SK-N-SH treated with all-trans-retinoic acid at 6 μM for 48 hours (cell line): ENCODE data around the gene GDPD4.
A peak's percentile ranks its signal among the peaks of the same experiment; 100 is the strongest.

Experiments used
- ATAC-seq: fragments of 200-7000 bp; cut with Tn5 transposase; 3 replicates; pipeline ENCODE4 v1.9.1; 2020; ENCODE audit warnings: mild to moderate bottlenecking, moderate library complexity
- ARNTL ChIP-seq: fragments of 450-650 bp; formaldehyde crosslinking; IDR thresholded peaks from 2 replicates; pipeline ENCODE4 v1.5.0; 2020; ENCODE audit warnings: low read depth, mild to moderate bottlenecking, moderate library complexity, borderline replicate concordance
- BACH2 ChIP-seq: fragments of 250-450 bp; sonication (Bioruptor Pico); IDR thresholded peaks from 2 replicates; pipeline ENCODE4 v1.9.0; 2021; ENCODE audit warnings: mild to moderate bottlenecking, borderline replicate concordance
- CREB5 ChIP-seq: fragments of 250-450 bp; sonication (Bioruptor Pico); IDR thresholded peaks from 2 replicates; pipeline ENCODE4 v1.5.1; 2020; ENCODE audit warnings: low read depth, mild to moderate bottlenecking, moderate library complexity
- CSDC2 ChIP-seq: fragments of 250-450 bp; sonication (Bioruptor Pico); IDR thresholded peaks from 2 replicates; pipeline ENCODE4 v1.5.0; 2020; ENCODE audit warnings: mild to moderate bottlenecking, moderate library complexity
- CSRNP3 ChIP-seq: fragments of 250-450 bp; sonication (Bioruptor Pico); IDR thresholded peaks from 2 replicates; pipeline ENCODE4 v1.5.1; 2021; ENCODE audit warnings: mild to moderate bottlenecking, moderate library complexity
- ESRRG ChIP-seq: fragments of 250-450 bp; sonication (Bioruptor Pico); IDR thresholded peaks from 2 replicates; pipeline ENCODE4 v1.6.1; 2021; ENCODE audit warnings: mild to moderate bottlenecking
- ISL1 ChIP-seq: fragments of 250-450 bp; sonication (Bioruptor Pico); IDR thresholded peaks from 2 replicates; pipeline ENCODE4 v2.1.2; 2022; ENCODE audit warnings: mild to moderate bottlenecking, moderate library complexity
- OSR1 ChIP-seq: fragments of 250-450 bp; sonication (Bioruptor Pico); IDR thresholded peaks from 2 replicates; pipeline ENCODE4 v1.8.0; 2022; ENCODE audit warnings: moderate library complexity, mild to moderate bottlenecking, inconsistent platforms
- PATZ1 ChIP-seq: fragments of 250-450 bp; sonication (Bioruptor Pico); IDR thresholded peaks from 2 replicates; pipeline ENCODE4 v1.8.0; 2020; ENCODE audit warnings: mild to moderate bottlenecking, moderate library complexity, borderline replicate concordance
- PPARA ChIP-seq: fragments of 250-450 bp; sonication (Bioruptor Pico); IDR thresholded peaks from 2 replicates; pipeline ENCODE4 v1.5.0; 2020; ENCODE audit warnings: mild to moderate bottlenecking, borderline replicate concordance
- RARB ChIP-seq: fragments of 250-450 bp; sonication (Bioruptor Pico); IDR thresholded peaks from 2 replicates; pipeline ENCODE4 v1.8.0; 2021; ENCODE audit warnings: mild to moderate bottlenecking, moderate library complexity
- SNAI2 ChIP-seq: fragments of 250-450 bp; sonication (Bioruptor Pico); IDR thresholded peaks from 2 replicates; pipeline ENCODE4 v1.5.0; 2020; ENCODE audit warnings: mild to moderate bottlenecking, moderate library complexity
- TCF4 ChIP-seq: fragments of 250-450 bp; sonication (Bioruptor Pico); IDR thresholded peaks from 2 replicates; pipeline ENCODE4 v1.8.0; 2021; ENCODE audit warnings: mild to moderate bottlenecking, moderate library complexity, borderline replicate concordance
- TOX ChIP-seq: fragments of 250-450 bp; sonication (Bioruptor Pico); IDR thresholded peaks from 2 replicates; pipeline ENCODE4 v1.8.0; 2021; ENCODE audit warnings: mild to moderate bottlenecking, moderate library complexity, borderline replicate concordance
- TSHZ2 ChIP-seq: fragments of 250-450 bp; sonication (Bioruptor Pico); IDR thresholded peaks from 2 replicates; pipeline ENCODE4 v1.5.0; 2020; ENCODE audit warnings: mild to moderate bottlenecking, moderate library complexity
- ZC3H10 ChIP-seq: fragments of 250-450 bp; sonication (Bioruptor Pico); IDR thresholded peaks from 2 replicates; pipeline ENCODE4 v1.5.1; 2021; ENCODE audit warnings: mild to moderate bottlenecking, moderate library complexity
- ZFP3 ChIP-seq: fragments of 250-450 bp; sonication (Bioruptor Pico); IDR thresholded peaks from 2 replicates; pipeline ENCODE4 v1.5.0; 2020; ENCODE audit warnings: mild to moderate bottlenecking, moderate library complexity
- ZFP30 ChIP-seq: fragments of 450-650 bp; formaldehyde crosslinking; IDR thresholded peaks from 2 replicates; pipeline ENCODE4 v1.5.0; 2022; ENCODE audit warnings: mild to moderate bottlenecking, moderate library complexity
- ZNF565 ChIP-seq: fragments of 450-650 bp; formaldehyde crosslinking; conservative IDR thresholded peaks from 2 replicates; pipeline ENCODE4 v1.5.0; 2020; ENCODE audit warnings: low read depth, mild to moderate bottlenecking, moderate library complexity
- ZNF70 ChIP-seq: fragments of 450-650 bp; formaldehyde crosslinking; IDR thresholded peaks from 2 replicates; pipeline ENCODE4 v1.5.0; 2020; ENCODE audit warnings: mild to moderate bottlenecking, moderate library complexity
- ZNF8 ChIP-seq: fragments of 450-650 bp; formaldehyde crosslinking; IDR thresholded peaks from 2 replicates; pipeline ENCODE4 v1.5.0; 2020; ENCODE audit warnings: mild to moderate bottlenecking, moderate library complexity

GDPD4 gene

GRCh38 chr11:77187776-77188632 lies 113.5 kb downstream of the GDPD4 start:
- peak; percentile 98 for ATAC-seq
- TF ChIP-seq ZFP3 (CRISPR knock-in tag) (no peak), PPARA (CRISPR knock-in tag) (no peak), TOX (CRISPR knock-in tag) (no peak), ZNF70 (no peak), TSHZ2 (no peak), CSDC2 (CRISPR knock-in tag) (no peak)

- no peak for ATAC-seq
- no peak for TF ChIP-seq ZC3H10 (CRISPR knock-in tag)
- no peak for TF ChIP-seq OSR1 (CRISPR knock-in tag)
- no peak for TF ChIP-seq SNAI2 (CRISPR knock-in tag)
- no peak for TF ChIP-seq CSDC2 (CRISPR knock-in tag)
- no peak for TF ChIP-seq PATZ1 (CRISPR knock-in tag)
- TF ChIP-seq PPARA (CRISPR knock-in tag), result no peak
- no peak for TF ChIP-seq ESRRG
- TF ChIP-seq CREB5 (CRISPR knock-in tag), result no peak
- TF ChIP-seq RARB (CRISPR knock-in tag), result no peak
- TF ChIP-seq ARNTL (CRISPR knock-in tag), result no peak
- TF ChIP-seq, all 23 proteins: peak for 0
Observed at GRCh38 chr11:77187111-77187750, 114.3 kb downstream of the GDPD4 start.

GRCh38 chr11:77186302-77186701 lies 115.2 kb downstream of the GDPD4 start:
- TF ChIP-seq ISL1 (CRISPR knock-in tag), result no peak
- no peak for TF ChIP-seq ZFP30
- TF ChIP-seq PATZ1 (CRISPR knock-in tag), result no peak
- TF ChIP-seq TCF4 (CRISPR knock-in tag), result no peak
- TF ChIP-seq SNAI2 (CRISPR knock-in tag), result no peak
- TF ChIP-seq ZNF8 (CRISPR knock-in tag), result no peak
- TF ChIP-seq BACH2 (CRISPR knock-in tag), result no peak
- TF ChIP-seq CSRNP3, result no peak
- TF ChIP-seq ZNF565, result no peak
- no peak for TF ChIP-seq ZNF70
- TF ChIP-seq OSR1 (CRISPR knock-in tag), result no peak
- no peak for TF ChIP-seq TOX (CRISPR knock-in tag)
- no peak for TF ChIP-seq CREB5 (CRISPR knock-in tag)
- no peak for TF ChIP-seq TSHZ2
- ATAC-seq, result no peak
